Measurements from ENCODE around the gene OR52E6. TPM values are rescaled to one million over a fixed set of nuclear protein-coding genes. Genes with fewer than 3 reads are reported as not detected.

Gene OR52E6
- polyA plus RNA-seq, 2 of the 4 experiments (the other 2 are of a cell fraction) = not detected

GRCh38 chr11:5857590-5857989 is 15.9 kb upstream of the OR52E6 start, which contains the start of gene OR52E8:
Gene OR52E8, minus strand, starts transcription at chr11:5857690. Its CDS starts 0 bp downstream, at chr11:5857690.
- WGBS (ENCODE audit: missing lambda C conversion rate) = 31% methylated on average over 3 of the region's 3 CpGs
- POLR2A ChIA-PET = no interaction called here
- H3K27ac ChIP-seq = no peak within 1 kb of the TSS
- FAIRE-seq (no peak), DNase-seq (ENCODE audit: low read depth in 1 of 2, low spot score in 1 of 2) (no peak), ATAC-seq (no peak)
- TF ChIP-seq NR3C1 (IDR thresholded peaks at IDR 0.05) = no peak
- no peak for TF ChIP-seq HEYL (CRISPR knock-in tag; IDR thresholded peaks at IDR 0.05)
- TF ChIP-seq PBX3 (IDR thresholded peaks at IDR 0.05) = no peak
- no peak for TF ChIP-seq E2F6 (IDR thresholded peaks at IDR 0.05; ENCODE audit: borderline replicate concordance, low read depth)
- TF ChIP-seq ESRRA (IDR thresholded peaks at IDR 0.05; ENCODE audit: borderline replicate concordance, low read length) = no peak
- CTCF ChIA-PET = no interaction called here
- H3K4me2 ChIP-seq = no peak within 1 kb of the TSS
- H3K4me3 ChIP-seq = no peak within 1 kb of the TSS
- no peaks in the 10 kb centered on the region for H3K4me1 ChIP-seq
- no peaks in the 10 kb centered on the region for H3K9me3 ChIP-seq

- Histone ChIP-seq H3K4me2 (no peak overlapping the region), H3K4me1 (no peaks in the 10 kb centered on the region), H3K27ac (no peak overlapping the region), H3K9me3 (no peaks in the 10 kb centered on the region), H3K4me3 (no peak overlapping the region)
- CTCF ChIA-PET = no interaction called here
- no peak for DNase-seq (ENCODE audit: low read depth in 1 of 2, low spot score in 1 of 2)
- FAIRE-seq = no peak
- POLR2A ChIA-PET = no interaction called here
- TF ChIP-seq EHF (CRISPR knock-in tag; IDR thresholded peaks at IDR 0.05) (no peak), JUNB (IDR thresholded peaks at IDR 0.05) (no peak), FOXS1 (CRISPR knock-in tag; IDR thresholded peaks at IDR 0.05) (no peak), HOXB13 (CRISPR knock-in tag; IDR thresholded peaks at IDR 0.05; ENCODE audit: low read depth) (no peak), FOSL2 (IDR thresholded peaks at IDR 0.05) (no peak), FOSL2 (CRISPR knock-in tag; IDR thresholded peaks at IDR 0.05) (no peak)
- TF ChIP-seq, protein P1, sequence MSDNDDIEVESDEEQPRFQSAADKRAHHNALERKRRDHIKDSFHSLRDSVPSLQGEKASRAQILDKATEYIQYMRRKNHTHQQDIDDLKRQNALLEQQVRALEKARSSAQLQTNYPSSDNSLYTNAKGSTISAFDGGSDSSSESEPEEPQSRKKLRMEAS (IDR thresholded peaks at IDR 0.05) = no peak
- TF ChIP-seq, protein P2, sequence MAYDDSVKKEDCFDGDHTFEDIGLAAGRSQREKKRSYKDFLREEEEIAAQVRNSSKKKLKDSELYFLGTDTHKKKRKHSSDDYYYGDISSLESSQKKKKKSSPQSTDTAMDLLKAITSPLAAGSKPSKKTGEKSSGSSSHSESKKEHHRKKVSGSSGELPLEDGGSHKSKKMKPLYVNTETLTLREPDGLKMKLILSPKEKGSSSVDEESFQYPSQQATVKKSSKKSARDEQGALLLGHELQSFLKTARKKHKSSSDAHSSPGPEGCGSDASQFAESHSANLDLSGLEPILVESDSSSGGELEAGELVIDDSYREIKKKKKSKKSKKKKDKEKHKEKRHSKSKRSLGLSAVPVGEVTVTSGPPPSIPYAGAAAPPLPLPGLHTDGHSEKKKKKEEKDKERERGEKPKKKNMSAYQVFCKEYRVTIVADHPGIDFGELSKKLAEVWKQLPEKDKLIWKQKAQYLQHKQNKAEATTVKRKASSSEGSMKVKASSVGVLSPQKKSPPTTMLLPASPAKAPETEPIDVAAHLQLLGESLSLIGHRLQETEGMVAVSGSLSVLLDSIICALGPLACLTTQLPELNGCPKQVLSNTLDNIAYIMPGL (CRISPR knock-in tag; IDR thresholded peaks at IDR 0.05; ENCODE audit: borderline replicate concordance) = no peak
- 32% methylated on average over 1 of the region's 1 CpG for WGBS (ENCODE audit: missing lambda C conversion rate)
- ATAC-seq = no peak
Observed at GRCh38 chr11:5851002-5851401, 9.3 kb upstream of the OR52E6 start.

- no peak overlapping the region for H3K4me3 ChIP-seq
- H3K27ac ChIP-seq = no peak overlapping the region
- H3K9me3 ChIP-seq = no peaks in the 10 kb centered on the region
- no peak for DNase-seq (ENCODE audit: low read depth in 1 of 2, low spot score in 1 of 2)
- no peak for ATAC-seq
- FAIRE-seq = no peak
- H3K4me2 ChIP-seq = no peak overlapping the region
- CTCF ChIA-PET = no interaction called here
- POLR2A ChIA-PET = no interaction called here
- TF ChIP-seq RARB (CRISPR knock-in tag; IDR thresholded peaks at IDR 0.05) (no peak), BHLHE40 (IDR thresholded peaks at IDR 0.05; ENCODE audit: low read depth, low read length) (no peak), SREBF2 (IDR thresholded peaks at IDR 0.05) (no peak), CBX8 (IDR thresholded peaks at IDR 0.05) (no peak), ZNF302 (CRISPR knock-in tag; IDR thresholded peaks at IDR 0.05) (no peak), ATOH8 (CRISPR knock-in tag; IDR thresholded peaks at IDR 0.05; ENCODE audit: low read depth) (no peak), SMC3 (IDR thresholded peaks at IDR 0.05) (no peak), HOXB5 (CRISPR knock-in tag; IDR thresholded peaks at IDR 0.05) (no peak), CBX2 (IDR thresholded peaks at IDR 0.05; ENCODE audit: borderline replicate concordance, low read depth) (no peak), KDM5A (IDR thresholded peaks at IDR 0.05) (no peak), CEBPB (IDR thresholded peaks at IDR 0.05) (no peak), RAD21 (conservative IDR thresholded peaks at IDR 0.05 in 1 of 2, IDR thresholded peaks at IDR 0.05 in 1 of 2) (no peak)
- TF ChIP-seq, protein P3, sequence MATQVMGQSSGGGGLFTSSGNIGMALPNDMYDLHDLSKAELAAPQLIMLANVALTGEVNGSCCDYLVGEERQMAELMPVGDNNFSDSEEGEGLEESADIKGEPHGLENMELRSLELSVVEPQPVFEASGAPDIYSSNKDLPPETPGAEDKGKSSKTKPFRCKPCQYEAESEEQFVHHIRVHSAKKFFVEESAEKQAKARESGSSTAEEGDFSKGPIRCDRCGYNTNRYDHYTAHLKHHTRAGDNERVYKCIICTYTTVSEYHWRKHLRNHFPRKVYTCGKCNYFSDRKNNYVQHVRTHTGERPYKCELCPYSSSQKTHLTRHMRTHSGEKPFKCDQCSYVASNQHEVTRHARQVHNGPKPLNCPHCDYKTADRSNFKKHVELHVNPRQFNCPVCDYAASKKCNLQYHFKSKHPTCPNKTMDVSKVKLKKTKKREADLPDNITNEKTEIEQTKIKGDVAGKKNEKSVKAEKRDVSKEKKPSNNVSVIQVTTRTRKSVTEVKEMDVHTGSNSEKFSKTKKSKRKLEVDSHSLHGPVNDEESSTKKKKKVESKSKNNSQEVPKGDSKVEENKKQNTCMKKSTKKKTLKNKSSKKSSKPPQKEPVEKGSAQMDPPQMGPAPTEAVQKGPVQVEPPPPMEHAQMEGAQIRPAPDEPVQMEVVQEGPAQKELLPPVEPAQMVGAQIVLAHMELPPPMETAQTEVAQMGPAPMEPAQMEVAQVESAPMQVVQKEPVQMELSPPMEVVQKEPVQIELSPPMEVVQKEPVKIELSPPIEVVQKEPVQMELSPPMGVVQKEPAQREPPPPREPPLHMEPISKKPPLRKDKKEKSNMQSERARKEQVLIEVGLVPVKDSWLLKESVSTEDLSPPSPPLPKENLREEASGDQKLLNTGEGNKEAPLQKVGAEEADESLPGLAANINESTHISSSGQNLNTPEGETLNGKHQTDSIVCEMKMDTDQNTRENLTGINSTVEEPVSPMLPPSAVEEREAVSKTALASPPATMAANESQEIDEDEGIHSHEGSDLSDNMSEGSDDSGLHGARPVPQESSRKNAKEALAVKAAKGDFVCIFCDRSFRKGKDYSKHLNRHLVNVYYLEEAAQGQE (IDR thresholded peaks at IDR 0.05) = no peak
- TF ChIP-seq, protein P4, sequence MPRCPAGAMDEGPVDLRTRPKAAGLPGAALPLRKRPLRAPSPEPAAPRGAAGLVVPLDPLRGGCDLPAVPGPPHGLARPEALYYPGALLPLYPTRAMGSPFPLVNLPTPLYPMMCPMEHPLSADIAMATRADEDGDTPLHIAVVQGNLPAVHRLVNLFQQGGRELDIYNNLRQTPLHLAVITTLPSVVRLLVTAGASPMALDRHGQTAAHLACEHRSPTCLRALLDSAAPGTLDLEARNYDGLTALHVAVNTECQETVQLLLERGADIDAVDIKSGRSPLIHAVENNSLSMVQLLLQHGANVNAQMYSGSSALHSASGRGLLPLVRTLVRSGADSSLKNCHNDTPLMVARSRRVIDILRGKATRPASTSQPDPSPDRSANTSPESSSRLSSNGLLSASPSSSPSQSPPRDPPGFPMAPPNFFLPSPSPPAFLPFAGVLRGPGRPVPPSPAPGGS (IDR thresholded peaks at IDR 0.05) = no peak
- H3K4me1 ChIP-seq = no peaks in the 10 kb centered on the region
Observed at GRCh38 chr11:5847711-5848110, 6.0 kb upstream of the OR52E6 start.
